Karpas-422 (cell line): ENCODE results near the gene POU2F3. TPM values are rescaled to one million over a fixed set of nuclear protein-coding genes. Genes with fewer than 3 reads are reported as not detected.

Experiments used
- DNase-seq: peaks from one replicate; pipeline ENCODE4 v3.0.0-alpha.2; 2015
- H2AFZ ChIP-seq: fragments of 200-600 bp; sonication (generic); 2 replicates; pipeline ENCODE4 v1.6.1; 2014; ENCODE audit warnings: antibody characterized with exemption, low read length, mixed read lengths
- H3K27ac ChIP-seq: fragments of 200-600 bp; sonication (generic); 2 replicates; pipeline ENCODE4 v1.5.1; 2014; ENCODE audit warnings: mild to moderate bottlenecking, low read length, moderate library complexity
- H3K27me3 ChIP-seq: fragments of 200-600 bp; sonication (generic); 2 replicates; pipeline ENCODE4 v1.6.1; 2014; ENCODE audit warnings: low read length, mixed read lengths
- H3K36me3 ChIP-seq: fragments of 200-600 bp; sonication (generic); 2 replicates; pipeline ENCODE4 v1.6.1; 2014; ENCODE audit warnings: low read length, mixed read lengths; ENCODE audit not compliant: insufficient read depth
- H3K4me1 ChIP-seq: fragments of 200-600 bp; sonication (generic); 2 replicates; pipeline ENCODE4 v1.6.1; 2014; ENCODE audit warnings: mild to moderate bottlenecking, low read length, mixed read lengths
- H3K4me2 ChIP-seq: fragments of 200-600 bp; sonication (generic); 2 replicates; pipeline ENCODE4 v1.6.1; 2014; ENCODE audit warnings: low read length, low read depth, mild to moderate bottlenecking; ENCODE audit not compliant: poor library complexity, severe bottlenecking
- H3K4me3 ChIP-seq: fragments of 200-600 bp; sonication (generic); 2 replicates; pipeline ENCODE4 v1.5.1; 2014; ENCODE audit warnings: mild to moderate bottlenecking, antibody characterized with exemption, low read length, mixed read lengths
- H3K79me2 ChIP-seq: fragments of 200-600 bp; sonication (generic); 2 replicates; pipeline ENCODE4 v1.6.1; 2014; ENCODE audit warnings: mild to moderate bottlenecking, low read length, mixed read lengths
- H3K9ac ChIP-seq: fragments of 200-600 bp; sonication (generic); 2 replicates; pipeline ENCODE4 v1.6.0; 2014; ENCODE audit warnings: low read length
- H3K9me2 ChIP-seq: fragments of 200-600 bp; sonication (generic), shearing (Covaris generic); replicated peaks from 2 replicates; pipeline ENCODE4 v1.6.0; 2014; ENCODE audit warnings: mild to moderate bottlenecking, low read length, moderate library complexity; ENCODE audit not compliant: insufficient read depth
- H3K9me3 ChIP-seq: fragments of 300-700, 200-600 bp; sonication (generic); 2 replicates; pipeline ENCODE4 v1.6.1; 2014; ENCODE audit warnings: low read length, mixed read lengths
- H4K20me1 ChIP-seq: fragments of 200-600 bp; sonication (generic); 2 replicates; pipeline ENCODE4 v1.6.1; 2014; ENCODE audit warnings: mild to moderate bottlenecking, antibody characterized with exemption, low read length, low read depth; ENCODE audit not compliant: insufficient read depth
- total RNA-seq: library from RNA; depleted of rRNA; stranded (reverse); fragments of >200 nt; shearing (Covaris generic); gene quantifications from 2 replicates; pipeline ENCODE4 v1.2.3, GENCODE V29; 2014; ENCODE audit warnings: low replicate concordance

Gene POU2F3
- total RNA-seq, 1 experiment from 2014 or later, result not detected

DNA sequence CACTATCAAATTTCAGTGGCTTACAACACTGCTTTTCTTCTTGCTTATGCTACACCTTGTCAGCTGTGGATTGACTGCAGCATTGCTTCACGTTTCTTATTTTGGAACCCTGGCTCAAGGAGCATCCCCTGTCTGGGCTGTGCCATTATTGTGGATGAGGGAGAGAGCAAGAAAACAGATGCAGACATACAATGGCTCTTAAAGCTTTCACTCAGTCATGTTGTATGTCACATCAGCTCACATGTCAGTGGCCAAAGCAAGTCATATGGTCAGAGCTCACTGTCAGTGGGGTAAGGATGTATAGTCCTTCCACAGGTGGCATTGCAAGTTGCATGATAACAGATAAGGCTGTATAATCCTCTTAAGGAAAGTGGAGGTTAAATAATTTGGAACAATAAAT is 106.3 kb downstream of the POU2F3 start:
- Histone ChIP-seq H3K4me3 (no peak overlapping the region), H3K4me1 (peaks cover 27% of the 10 kb centered on the region), H3K4me2 (no peak overlapping the region), H3K36me3 (no peaks in the 10 kb centered on the region), H3K9me3 (no peaks in the 10 kb centered on the region), H2AFZ (no peak overlapping the region), H4K20me1 (peaks cover 29% of the 10 kb centered on the region; the same call in 1 of the 2 replicates), H3K79me2 (peaks cover 20% of the 10 kb centered on the region; the same call in 1 of the 2 replicates), H3K27ac (no peak overlapping the region), H3K9ac (no peak overlapping the region), H3K27me3 (no peaks in the 10 kb centered on the region), H3K9me2 (no peaks in the 10 kb centered on the region)
- DNase-seq, result no peak

DNA sequence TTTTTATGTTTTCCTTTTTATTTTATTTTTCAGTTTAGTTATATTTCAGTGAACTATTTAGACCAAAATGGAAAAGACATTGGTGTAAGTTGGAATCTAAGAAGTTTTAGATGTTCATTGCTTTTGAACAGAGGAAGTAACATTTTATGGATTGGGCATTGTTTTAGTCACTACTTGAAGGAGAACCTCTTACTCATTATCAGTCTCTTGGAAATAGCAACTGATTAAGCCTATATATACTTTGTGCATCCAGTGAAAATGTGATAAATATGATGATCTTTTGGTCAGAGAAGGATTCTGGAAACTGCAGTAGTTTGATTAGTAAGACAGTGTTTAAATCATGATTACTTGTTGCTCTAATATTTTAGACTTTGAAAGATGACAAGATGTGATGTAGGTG is 110.7 kb downstream of the POU2F3 start:
- no peaks in the 10 kb centered on the region for H3K9me3 ChIP-seq
- H3K9me2 ChIP-seq, result no peaks in the 10 kb centered on the region
- H3K36me3 ChIP-seq, result no peaks in the 10 kb centered on the region
- DNase-seq, result no peak
- H3K9ac ChIP-seq, result no peak overlapping the region
- H3K4me3 ChIP-seq, result no peak overlapping the region
- H3K27ac ChIP-seq, result no peak overlapping the region
- H3K79me2 ChIP-seq, result peaks cover 7% of the 10 kb centered on the region; the same call in 1 of the 2 replicates
- no peak overlapping the region for H2AFZ ChIP-seq
- peaks cover 17% of the 10 kb centered on the region; the same call in 1 of the 2 replicates for H4K20me1 ChIP-seq
- H3K4me1 ChIP-seq, result no peaks in the 10 kb centered on the region
- no peaks in the 10 kb centered on the region for H3K27me3 ChIP-seq
- no peak overlapping the region for H3K4me2 ChIP-seq

DNA sequence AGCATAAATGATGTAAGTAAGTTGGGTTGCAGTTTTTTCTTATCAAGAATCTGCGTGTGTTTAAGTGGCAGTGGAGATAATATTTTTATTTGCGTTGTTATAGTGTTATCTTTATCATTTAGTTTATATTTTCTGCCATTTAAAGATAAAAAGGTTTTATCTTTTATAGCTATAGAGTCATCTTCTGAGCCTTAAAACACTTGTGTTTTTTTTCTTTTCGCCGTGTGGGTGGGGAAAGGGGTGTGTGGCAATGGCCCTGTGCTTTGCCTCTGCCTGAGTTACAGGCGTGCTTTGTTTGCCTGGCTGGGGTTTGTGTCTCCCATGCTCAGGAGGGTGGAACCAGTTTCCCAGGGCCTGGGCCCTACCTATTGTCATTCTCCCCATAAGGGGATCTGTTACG is 112.5 kb downstream of the POU2F3 start:
- Histone ChIP-seq H3K4me1 (no peaks in the 10 kb centered on the region), H3K4me2 (no peak overlapping the region), H3K27me3 (no peaks in the 10 kb centered on the region), H3K36me3 (no peaks in the 10 kb centered on the region), H3K9me2 (no peaks in the 10 kb centered on the region), H3K4me3 (no peak overlapping the region), H3K27ac (no peak overlapping the region), H4K20me1 (peaks cover 11% of the 10 kb centered on the region; the same call in 1 of the 2 replicates), H2AFZ (no peak overlapping the region), H3K9me3 (no peaks in the 10 kb centered on the region), H3K79me2 (no peaks in the 10 kb centered on the region), H3K9ac (no peak overlapping the region)
- DNase-seq, result no peak

DNA sequence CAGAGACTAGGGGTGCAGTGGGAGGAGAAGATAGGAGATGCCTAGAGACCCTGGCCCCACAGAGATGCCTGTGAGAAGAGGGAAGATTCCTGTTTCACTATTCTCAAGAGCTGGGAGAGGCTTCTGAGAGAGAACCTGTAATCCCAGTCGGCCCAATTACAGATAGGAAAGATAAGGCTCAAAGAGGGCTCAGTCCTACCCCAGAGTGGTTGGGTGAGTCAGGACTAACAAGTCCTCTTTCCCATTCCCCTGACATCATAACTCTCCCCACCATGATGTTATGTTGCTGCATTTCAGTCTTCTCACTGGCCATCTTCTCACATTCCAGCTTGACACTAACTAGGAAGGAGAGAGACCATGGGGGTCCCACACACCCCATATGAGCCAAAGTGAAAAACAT is 114.1 kb downstream of the POU2F3 start:
- no peak overlapping the region for H3K27ac ChIP-seq
- no peak overlapping the region for H3K4me2 ChIP-seq
- H4K20me1 ChIP-seq, result peaks cover 8% of the 10 kb centered on the region; the same call in 1 of the 2 replicates
- H3K79me2 ChIP-seq, result no peaks in the 10 kb centered on the region
- H3K36me3 ChIP-seq, result no peaks in the 10 kb centered on the region
- H3K4me3 ChIP-seq, result no peak overlapping the region
- no peak for DNase-seq
- no peaks in the 10 kb centered on the region for H3K9me2 ChIP-seq
- no peak overlapping the region for H3K9ac ChIP-seq
- H3K4me1 ChIP-seq, result no peaks in the 10 kb centered on the region
- no peaks in the 10 kb centered on the region for H3K27me3 ChIP-seq
- H2AFZ ChIP-seq, result no peak overlapping the region
- H3K9me3 ChIP-seq, result no peaks in the 10 kb centered on the region

DNA sequence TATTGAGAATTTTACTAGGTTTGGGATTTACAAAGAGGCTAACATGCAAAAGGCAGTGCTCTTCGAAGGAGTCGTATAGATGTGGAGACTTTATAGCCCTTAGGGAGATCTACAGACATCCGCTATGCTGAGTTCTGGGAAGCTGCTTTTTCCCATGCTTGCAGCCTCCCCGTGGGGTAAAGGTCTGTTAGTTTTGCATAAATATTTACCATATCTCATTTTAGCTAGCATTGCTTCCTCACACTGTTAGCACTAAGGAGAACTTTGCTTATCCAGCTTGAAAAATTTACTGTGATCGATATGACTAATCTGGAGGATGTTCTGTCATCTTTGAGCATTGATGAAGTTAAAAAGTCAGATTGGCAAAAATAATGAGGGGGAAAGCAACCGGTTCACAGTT is 114.8 kb downstream of the POU2F3 start:
- Histone ChIP-seq H3K79me2 (no peaks in the 10 kb centered on the region), H3K9me2 (no peaks in the 10 kb centered on the region)

DNA sequence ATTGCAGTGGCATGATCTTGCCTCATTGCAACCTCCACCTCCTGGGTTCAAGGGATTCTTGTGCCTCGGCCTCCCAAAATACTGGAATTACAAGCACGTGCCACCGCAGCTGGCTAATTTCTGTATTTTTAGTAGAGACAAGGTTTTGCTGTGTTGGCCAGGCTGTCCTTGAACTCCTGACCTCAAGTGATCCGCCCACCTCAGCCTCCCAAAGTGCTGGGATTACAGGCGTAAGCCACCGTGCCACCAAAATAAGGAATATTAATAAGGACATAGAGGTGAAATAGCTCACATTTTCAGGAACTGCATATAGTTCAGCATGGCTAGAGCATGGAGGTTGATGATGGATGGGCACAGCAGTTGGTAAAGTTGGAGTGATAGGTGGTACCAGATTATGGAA is 117.7 kb downstream of the POU2F3 start:
- H3K79me2 ChIP-seq, result no peaks in the 10 kb centered on the region
- no peak for DNase-seq
- peaks cover 5% of the 10 kb centered on the region; the same call in 1 of the 2 replicates for H4K20me1 ChIP-seq

More for the DNA sequence above, 114.8 kb downstream of the POU2F3 start:
- H3K4me3 ChIP-seq, result no peak overlapping the region
- no peak overlapping the region for H3K9ac ChIP-seq
- H2AFZ ChIP-seq, result no peak overlapping the region
- no peak overlapping the region for H3K27ac ChIP-seq
- H3K4me1 ChIP-seq, result no peaks in the 10 kb centered on the region
- peaks cover 8% of the 10 kb centered on the region; the same call in 1 of the 2 replicates for H4K20me1 ChIP-seq
- DNase-seq, result no peak
- H3K9me3 ChIP-seq, result no peaks in the 10 kb centered on the region
- no peak overlapping the region for H3K4me2 ChIP-seq
- H3K27me3 ChIP-seq, result no peaks in the 10 kb centered on the region
- no peaks in the 10 kb centered on the region for H3K36me3 ChIP-seq

DNA sequence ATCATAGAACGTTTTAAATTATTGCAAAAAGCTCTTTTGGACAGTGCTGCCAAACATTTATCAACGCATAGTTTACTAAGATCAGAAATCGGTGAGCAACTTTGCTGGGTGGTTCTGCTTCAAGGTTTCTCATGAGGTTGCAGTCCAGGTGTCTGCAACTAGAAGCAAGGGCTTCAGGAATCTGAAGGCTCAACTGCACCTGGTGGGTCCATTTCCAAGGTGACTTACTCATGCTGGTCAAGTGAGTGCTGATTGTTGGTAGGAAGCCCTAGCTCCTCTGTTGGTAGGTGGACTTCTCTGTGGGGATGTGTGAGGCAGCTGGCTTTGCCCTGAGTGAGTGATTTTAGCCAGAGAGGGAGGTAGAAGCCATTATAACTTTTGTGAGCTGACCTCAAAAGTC is 118.8 kb downstream of the POU2F3 start:
- no peak overlapping the region for H3K4me2 ChIP-seq
- no peaks in the 10 kb centered on the region; the same call in 1 of the 2 replicates for H3K79me2 ChIP-seq
- no peak overlapping the region for H3K4me3 ChIP-seq
- no peak overlapping the region for H3K27ac ChIP-seq
- no peaks in the 10 kb centered on the region for H3K36me3 ChIP-seq
- H2AFZ ChIP-seq, result no peak overlapping the region
- H3K27me3 ChIP-seq, result no peaks in the 10 kb centered on the region
- H3K4me1 ChIP-seq, result no peaks in the 10 kb centered on the region
- DNase-seq, result no peak
- no peaks in the 10 kb centered on the region for H3K9me2 ChIP-seq
- no peaks in the 10 kb centered on the region for H3K9me3 ChIP-seq
- H4K20me1 ChIP-seq, result peaks cover 3% of the 10 kb centered on the region; the same call in 1 of the 2 replicates
- H3K9ac ChIP-seq, result no peak overlapping the region

More for the DNA sequence above, 117.7 kb downstream of the POU2F3 start:
- H3K9ac ChIP-seq, result no peak overlapping the region
- no peak overlapping the region for H3K27ac ChIP-seq
- no peaks in the 10 kb centered on the region for H3K36me3 ChIP-seq
- H3K9me2 ChIP-seq, result no peaks in the 10 kb centered on the region
- no peaks in the 10 kb centered on the region for H3K27me3 ChIP-seq
- no peaks in the 10 kb centered on the region for H3K9me3 ChIP-seq
- no peak overlapping the region for H2AFZ ChIP-seq
- no peaks in the 10 kb centered on the region for H3K4me1 ChIP-seq
- no peak overlapping the region for H3K4me3 ChIP-seq
- H3K4me2 ChIP-seq, result no peak overlapping the region

DNA sequence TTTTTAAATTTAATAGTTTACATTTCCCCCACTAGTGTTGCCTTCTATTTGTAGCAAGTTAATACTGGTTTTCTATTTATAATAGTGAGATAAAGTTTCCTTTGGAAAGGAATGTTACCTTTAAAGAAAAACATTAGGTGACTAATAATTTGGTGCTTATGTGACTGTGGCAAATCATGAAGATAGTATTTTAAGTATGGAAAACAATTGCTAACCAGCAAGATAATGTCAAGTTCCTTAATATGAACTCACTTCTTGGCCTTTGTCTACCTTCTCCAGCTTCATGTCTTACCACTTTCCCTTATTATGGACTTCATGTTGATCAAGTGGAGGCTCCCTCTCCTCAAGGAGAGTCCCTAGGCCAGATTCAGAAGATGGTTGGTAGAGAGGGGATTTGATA is 123.5 kb downstream of the POU2F3 start:
- H3K9ac ChIP-seq, result no peak overlapping the region

More for the DNA sequence above, 123.5 kb downstream of the POU2F3 start:
- Histone ChIP-seq H3K4me2 (no peak overlapping the region), H3K27me3 (no peaks in the 10 kb centered on the region), H4K20me1 (peaks cover 9% of the 10 kb centered on the region; the same call in 1 of the 2 replicates), H3K9me3 (no peaks in the 10 kb centered on the region), H2AFZ (no peak overlapping the region), H3K4me3 (no peak overlapping the region), H3K4me1 (no peaks in the 10 kb centered on the region), H3K9me2 (no peaks in the 10 kb centered on the region), H3K27ac (no peak overlapping the region), H3K36me3 (no peaks in the 10 kb centered on the region), H3K79me2 (no peaks in the 10 kb centered on the region; the same call in 1 of the 2 replicates)
- no peak for DNase-seq
